H1 (cell line): ENCODE data around the gene CMTM5. TPM values are rescaled to one million over a fixed set of nuclear protein-coding genes. Genes with fewer than 3 reads are reported as not detected.

Source experiments
- CTCF ChIA-PET: fragments of 300-600 bp; sonication (Branson Sonifier 250); formaldehyde crosslinking; loops from one replicate; lab custom pipeline; 2021; ENCODE audit not compliant: partially characterized antibody; lab: Charles Lee
- POLR2A ChIA-PET: fragments of 300-600 bp; sonication (Branson Sonifier 250); formaldehyde crosslinking; loops from one replicate; lab custom pipeline; 2021; ENCODE audit warnings: inconsistent platforms; ENCODE audit not compliant: partially characterized antibody; lab: Charles Lee
- DNase-seq, 2 experiments: peaks; one replicate each; pipeline versions ENCODE4 v3.0.0 to v3.0.0-alpha.2; 2010 to 2022; ENCODE audit warnings: low spot score in 2 of 2, low read depth in 1 of 2, mixed read lengths in 1 of 2
- FAIRE-seq: peaks from 2 replicates; lab custom pipeline; 2011; peaks lifted over from hg19 to GRCh38; lab: Jason Lieb, UNC
- H2AFZ ChIP-seq: 2 replicates; pipeline ENCODE4 v1.8.1; 2012; ENCODE audit warnings: low read length, inconsistent platforms
- H2AK5ac ChIP-seq: 2 replicates; pipeline ENCODE4 v1.6.1; 2013; ENCODE audit warnings: low read depth, low read length
- H2BK120ac ChIP-seq: replicated peaks from 2 replicates; pipeline ENCODE3; 2013; ENCODE audit warnings: low read depth, low read length, inconsistent platforms
- H2BK12ac ChIP-seq: 2 replicates; pipeline ENCODE4 v1.6.1; 2013; ENCODE audit warnings: low read depth, low read length
- H2BK15ac ChIP-seq: 2 replicates; pipeline ENCODE4 v1.6.1; 2013; ENCODE audit warnings: low read length
- H2BK20ac ChIP-seq: 2 replicates; pipeline ENCODE4 v1.6.1; 2013; ENCODE audit warnings: low read length
- H2BK5ac ChIP-seq: 2 replicates; pipeline ENCODE4 v1.6.1; 2013; ENCODE audit warnings: low read depth, low read length
- H3K14ac ChIP-seq: 2 replicates; pipeline ENCODE4 v1.6.1; 2013; ENCODE audit warnings: inconsistent platforms; ENCODE audit not compliant: insufficient read length
- H3K18ac ChIP-seq: 2 replicates; pipeline ENCODE4 v1.6.1; 2013; ENCODE audit warnings: low read length; ENCODE audit errors: extremely low read depth
- H3K23ac ChIP-seq: 2 replicates; pipeline ENCODE4 v1.6.1; 2013; ENCODE audit warnings: inconsistent platforms; ENCODE audit not compliant: insufficient read length
- H3K23me2 ChIP-seq: 2 replicates; pipeline ENCODE4 v1.6.1; 2013; ENCODE audit warnings: low read depth, low read length
- H3K27ac ChIP-seq: 2 replicates; pipeline ENCODE4 v1.6.1; 2011; ENCODE audit warnings: low read depth, low read length, inconsistent platforms
- H3K27me3 ChIP-seq, 4 experiments: replicated peaks in 1 of 4; 1 replicate in 1 of 4; 2 replicates in 3 of 4; pipeline versions ENCODE4 v1.6.1 to v1.8.1; 2011 to 2013; ENCODE audit warnings: low read length in 3 of 4, mild to moderate bottlenecking in 3 of 4, inconsistent platforms in 2 of 4, mixed read lengths in 2 of 4, moderate library complexity in 1 of 4; ENCODE audit not compliant: control insufficient read depth in 3 of 4, insufficient read depth in 3 of 4; ENCODE audit errors: extremely low read depth in 1 of 4
- H3K36me3 ChIP-seq, 4 experiments: 2 replicates each; pipeline versions ENCODE4 v1.6.1 to v1.8.1; 2011 to 2013; ENCODE audit warnings: mild to moderate bottlenecking in 4 of 4, low read length in 3 of 4, moderate library complexity in 2 of 4, control low read depth in 1 of 4, inconsistent platforms in 1 of 4; ENCODE audit not compliant: insufficient read depth in 4 of 4, control insufficient read depth in 2 of 4
- H3K4ac ChIP-seq: replicated peaks from 2 replicates; pipeline ENCODE3; 2013; ENCODE audit warnings: low read length, low read depth, mixed read lengths, inconsistent platforms; ENCODE audit not compliant: insufficient read length
- H3K4me1 ChIP-seq, 4 experiments: replicated peaks in 1 of 4; 1 replicate in 1 of 4; 2 replicates in 3 of 4; pipeline versions ENCODE4 v1.6.1 to v1.8.1; 2011 to 2013; ENCODE audit warnings: low read length in 3 of 4, inconsistent platforms in 2 of 4, mixed read lengths in 1 of 4; ENCODE audit not compliant: insufficient read depth in 4 of 4, control insufficient read depth in 3 of 4
- H3K4me2 ChIP-seq, 2 experiments: 2 replicates each; pipeline versions ENCODE4 v1.6.1 to v1.8.1; 2011 to 2013; ENCODE audit warnings: low read depth in 2 of 2, low read length in 2 of 2, control low read depth in 1 of 2, inconsistent platforms in 1 of 2, mild to moderate bottlenecking in 1 of 2; ENCODE audit not compliant: insufficient read depth in 1 of 2
- H3K4me3 ChIP-seq, 4 experiments: fragments of 200-600, 300-600 bp in 1 of 4; sonication (generic), shearing (Covaris generic), sonication (Bioruptor Twin) in 1 of 4; 2 replicates each; pipeline versions ENCODE4 v1.5.1 to v1.8.1; 2011 to 2016; ENCODE audit warnings: low read length in 4 of 4, low read depth in 3 of 4, control low read depth in 2 of 4, inconsistent platforms in 2 of 4, mild to moderate bottlenecking in 2 of 4, mixed read lengths in 1 of 4, moderate library complexity in 1 of 4; ENCODE audit not compliant: insufficient read depth in 2 of 4; ENCODE audit errors: extremely low read depth in 1 of 4
- H3K56ac ChIP-seq: replicated peaks from 2 replicates; pipeline ENCODE3; 2013; ENCODE audit warnings: low read depth, mild to moderate bottlenecking, mixed read lengths, low read length, inconsistent platforms; ENCODE audit not compliant: insufficient read length
- H3K79me1 ChIP-seq: 2 replicates; pipeline ENCODE4 v1.6.1; 2013; ENCODE audit warnings: low read depth, low read length, control low read depth
- H3K79me2 ChIP-seq, 2 experiments: 2 replicates each; pipeline versions ENCODE4 v1.6.1 to v1.8.1; 2012 to 2013; ENCODE audit warnings: low read length in 2 of 2, mild to moderate bottlenecking in 2 of 2, inconsistent platforms in 1 of 2; ENCODE audit not compliant: insufficient read depth in 2 of 2, control insufficient read depth in 1 of 2
- H3K9ac ChIP-seq, 4 experiments: replicated peaks in 1 of 4; 1 replicate in 1 of 4; 2 replicates in 3 of 4; pipeline versions ENCODE4 v1.6.1 to v1.8.1; 2011 to 2013; ENCODE audit warnings: low read depth in 3 of 4, low read length in 3 of 4, control low read depth in 2 of 4, mild to moderate bottlenecking in 2 of 4, moderate library complexity in 2 of 4, inconsistent platforms in 1 of 4; ENCODE audit errors: extremely low read depth in 1 of 4
- H3K9me3 ChIP-seq, 2 experiments: 2 replicates each; pipeline versions ENCODE4 v1.6.1 to v1.8.1; 2012 to 2013; ENCODE audit warnings: mild to moderate bottlenecking in 2 of 2, moderate library complexity in 2 of 2, control low read depth in 1 of 2, inconsistent platforms in 1 of 2, low read depth in 1 of 2, low read length in 1 of 2, mixed read lengths in 1 of 2; ENCODE audit not compliant: insufficient read depth in 2 of 2
- H4K20me1 ChIP-seq, 2 experiments: replicated peaks in 1 of 2; 2 replicates each; pipeline versions ENCODE3 to v1.8.1; 2011 to 2013; ENCODE audit warnings: inconsistent platforms in 2 of 2, low read length in 2 of 2, mild to moderate bottlenecking in 1 of 2; ENCODE audit not compliant: insufficient read depth in 2 of 2, control insufficient read depth in 1 of 2
- H4K5ac ChIP-seq: 2 replicates; pipeline ENCODE4 v1.6.1; 2013; ENCODE audit warnings: low read length, low read depth, mixed read lengths, inconsistent platforms; ENCODE audit not compliant: insufficient read length
- H4K8ac ChIP-seq: 2 replicates; pipeline ENCODE4 v1.8.0; 2013; ENCODE audit warnings: mild to moderate bottlenecking, moderate library complexity, low read length, inconsistent platforms; ENCODE audit not compliant: insufficient read depth; ENCODE audit errors: extremely low read depth
- H4K91ac ChIP-seq: replicated peaks from 2 replicates; pipeline ENCODE3; 2013; ENCODE audit warnings: low read length, mixed read lengths, inconsistent platforms; ENCODE audit not compliant: insufficient read length
- BACH1 ChIP-seq: IDR thresholded peaks from 2 replicates; pipeline ENCODE4 v1.6.1; 2012; ENCODE audit warnings: low read length, improper control_type of control experiment
- BCL11A ChIP-seq, 2 experiments: IDR thresholded peaks; one replicate each; pipeline ENCODE4 v1.6.1; 2011; ENCODE audit warnings: low read depth in 2 of 2, low read length in 2 of 2, mild to moderate bottlenecking in 2 of 2
- CBX5 ChIP-seq: fragments of 300-800, 300-1000 bp; sonication (generic); IDR thresholded peaks from 2 replicates; pipeline ENCODE4 v1.7.1; 2016; ENCODE audit warnings: antibody characterized with exemption, low read length, low read depth
- CBX8 ChIP-seq: fragments of 300-800, 300-1000 bp; sonication (generic); IDR thresholded peaks from 2 replicates; pipeline ENCODE4 v1.7.1; 2016; ENCODE audit warnings: low read depth, low read length, borderline replicate concordance
- CTBP2 ChIP-seq: IDR thresholded peaks from 2 replicates; pipeline ENCODE4 v1.7.0; 2011; ENCODE audit warnings: borderline replicate concordance, mild to moderate bottlenecking, moderate library complexity, mixed read lengths, low read length; ENCODE audit not compliant: insufficient read depth, insufficient read length
- FOSL1 ChIP-seq: IDR thresholded peaks from 2 replicates; pipeline ENCODE4 v1.6.1; 2011; ENCODE audit warnings: mild to moderate bottlenecking, low read depth, low read length, moderate library complexity; ENCODE audit not compliant: insufficient read depth
- KDM4A ChIP-seq: IDR thresholded peaks from one replicate; pipeline ENCODE4 v1.7.1; 2012; ENCODE audit warnings: low read depth, mild to moderate bottlenecking, moderate library complexity, low read length, inconsistent platforms; ENCODE audit not compliant: severe bottlenecking
- MAFK ChIP-seq: IDR thresholded peaks from 2 replicates; pipeline ENCODE4 v1.6.1; 2012; ENCODE audit warnings: low read depth, mild to moderate bottlenecking, improper control_type of control experiment, low read length
- POU5F1 ChIP-seq: IDR thresholded peaks from 2 replicates; pipeline ENCODE4 v1.6.1; 2011; ENCODE audit warnings: low read depth, mild to moderate bottlenecking, low read length, moderate library complexity
- SP2 ChIP-seq: IDR thresholded peaks from 2 replicates; pipeline ENCODE4 v1.6.1; 2012; ENCODE audit warnings: mild to moderate bottlenecking, low read length, inconsistent platforms
- TAF1 ChIP-seq: IDR thresholded peaks from 2 replicates; pipeline ENCODE4 v1.6.1; 2011; ENCODE audit warnings: mild to moderate bottlenecking, low read depth, low read length
- YY1 ChIP-seq: IDR thresholded peaks from 2 replicates; pipeline ENCODE4 v1.6.1; 2011; ENCODE audit warnings: low read depth, mild to moderate bottlenecking, low read length
- WGBS, 2 experiments: shearing (Covaris generic) in 1 of 2; methylation state at CpG; one replicate each; pipeline versions ENCODE4 v1.1.6 to v1.1.7; 2013 to 2015; ENCODE audit warnings: low lambda C conversion rate in 2 of 2, mixed read lengths in 2 of 2, inconsistent platforms in 1 of 2, low coverage in 1 of 2, missing lambda C conversion rate in 1 of 2; ENCODE audit not compliant: insufficient replicate concordance in 2 of 2, insufficient coverage in 1 of 2, insufficient read length in 1 of 2; ENCODE audit errors: extremely low coverage in 1 of 2, missing lambda C conversion rate in 1 of 2; 5-methylcytosine and 5-hydroxymethylcytosine counted together
- polyA plus RNA-seq, 7 experiments: library from polyadenylated mRNA; depleted of rRNA in 3 of 7; stranded (reverse) in 5 of 7; unstranded in 2 of 7; fragments of >200 nt in 5 of 7; fragments of 200-250 nt in 2 of 7; gene quantifications; 1 replicate in 5 of 7; 2 replicates in 1 of 7; 4 replicates in 1 of 7; pipeline versions ENCODE4 v1.2.1 to v1.2.3, GENCODE V29; 2011 to 2013; ENCODE audit warnings: missing spikeins in 2 of 7, mixed read lengths in 2 of 7
- total RNA-seq: library from RNA; stranded (reverse); fragmentation: NEBNext Ultra II Directional; extraction: Animal tissue kit (Norgen Biotek cat#: 25700); gene quantifications from 2 replicates; pipeline ENCODE4 v1.2.1, GENCODE V29; 2021

The CMTM5 gene
- total and polyA plus RNA-seq, 2 of the 8 experiments (the other 6 are each of a cell fraction or from before 2014, with no cell fraction given), result 2.1 TPM; not detected in 1

DNA sequence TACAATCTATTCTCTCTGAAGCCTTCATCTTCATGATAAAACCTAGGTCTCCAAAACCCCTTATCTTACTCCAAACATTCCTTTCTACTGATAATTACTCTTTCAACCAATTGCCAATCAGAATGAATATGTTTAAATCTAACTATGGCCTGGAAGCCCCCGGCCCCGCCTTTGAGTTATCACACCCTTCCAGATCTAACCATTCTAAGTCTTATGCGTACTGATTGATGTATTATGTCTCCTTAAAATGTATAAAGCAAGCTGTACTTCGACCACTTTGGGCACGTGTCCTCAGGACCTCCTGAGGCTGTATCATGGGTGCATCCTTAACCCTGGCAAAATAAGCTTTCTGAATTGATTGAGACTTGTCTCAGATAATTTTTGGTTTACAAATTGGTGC lies 41.2 kb upstream of the CMTM5 start:
- Histone ChIP-seq H2BK20ac (no peak overlapping the region), H3K23me2 (no peaks in the 10 kb centered on the region), H2BK12ac (no peak overlapping the region), H3K4me3 (no peak overlapping the region), H2BK15ac (no peak overlapping the region), H3K14ac (no peak overlapping the region), H4K5ac (no peak overlapping the region), H2AK5ac (no peak overlapping the region), H3K27ac (no peak overlapping the region), H2BK5ac (no peak overlapping the region), H3K4me2 (no peak overlapping the region), H4K91ac (no peak overlapping the region), H2AFZ (no peak overlapping the region), H3K27me3 (no peaks in the 10 kb centered on the region), H3K9ac (no peak overlapping the region), H4K8ac (no peak overlapping the region), H3K18ac (no peak overlapping the region), H3K79me2 (no peaks in the 10 kb centered on the region), H2BK120ac (no peak overlapping the region), H3K4me1 (no peaks in the 10 kb centered on the region), H3K79me1 (no peaks in the 10 kb centered on the region), H4K20me1 (no peaks in the 10 kb centered on the region), H3K9me3 (peaks cover 3 to 23% of the 10 kb centered on the region in 2 experiments), H3K36me3 (no peaks in the 10 kb centered on the region), H3K23ac (no peak overlapping the region), H3K56ac (no peak overlapping the region), H3K4ac (no peak overlapping the region)
- no peak for FAIRE-seq
- TF ChIP-seq CBX8 (no peak), TAF1 (no peak), POU5F1 (no peak), MAFK (no peak), CTBP2 (no peak), FOSL1 (no peak), YY1 (no peak), BCL11A (IDR thresholded peaks at IDR 0.05; ENCODE audit: low read depth in 2 of 2, low read length in 2 of 2) (no peak), CBX5 (no peak), KDM4A (no peak), BACH1 (no peak), SP2 (no peak)
- DNase-seq, result no peak
- POLR2A ChIA-PET, result interaction anchor here (1.4 to 4.5 kb wide), 4 partner anchors 9 to 31 kb away, joined by 3 to 25 read pairs (median 4); partner anchors contain the start of gene PABPN1
- CTCF ChIA-PET, result interaction anchor here (0.7 to 5.2 kb wide), 6 partner anchors 8 to 121 kb away, joined by 3 to 15 read pairs (median 4); no protein-coding TSS in a partner anchor
- 86% methylated on average over 5 of the region's 5 CpGs; no CpG with 5 or more reads in 1 of the 2 experiments for WGBS, 2 experiments
